ENCODE results near the gene RAB3C.

- TF ChIP-seq EZH2phosphoT487 (IDR thresholded peaks at IDR 0.05; ENCODE audit: low read depth) (no peak), CTCF (IDR thresholded peaks at IDR 0.05; ENCODE audit: low read depth, low read length) (no peak)
These were observed 128.0 kb downstream of the RAB3C start for GRCh38 chr5:58710871-58711270.
